NCI-H82 (cell line): ENCODE data around the gene VSTM2B.

Source experiments
- DNase-seq: peaks from one replicate; lab custom pipeline; 2025; lab: John Stamatoyannopoulos, UW

VSTM2B gene

GRCh38 chr19:29596885-29597525 is 71.2 kb downstream of the VSTM2B start:
- DNase-seq: peak; percentile 60

- DNase-seq: no peak
These were observed 72.2 kb downstream of the VSTM2B start for GRCh38 chr19:29598036-29598435.

- DNase-seq: no peak
These were observed 72.7 kb downstream of the VSTM2B start for GRCh38 chr19:29598496-29598895.

DNA sequence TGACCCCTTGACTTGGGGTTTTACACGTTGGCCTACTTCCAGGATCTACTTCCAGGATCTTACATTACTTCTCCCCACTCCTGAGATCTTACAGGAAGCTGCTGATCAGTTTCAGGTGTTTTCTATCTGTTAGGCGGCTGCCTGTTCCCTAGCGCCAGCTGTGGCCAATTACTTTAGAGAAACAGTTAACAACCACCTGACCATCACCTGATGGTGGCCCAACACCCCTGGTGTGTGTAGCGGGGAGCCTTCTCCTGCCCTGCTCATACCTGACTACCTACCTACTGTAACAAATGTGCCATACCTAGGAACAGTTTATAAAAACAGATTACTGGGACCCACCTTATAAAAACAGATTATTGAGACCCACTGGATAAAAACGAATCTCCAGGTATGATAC is 77.5 kb downstream of the VSTM2B start:
- DNase-seq: no peak

GRCh38 chr19:29605653-29606419 is 80.0 kb downstream of the VSTM2B start, which contains the start of gene POP4:
Gene POP4 (plus strand): TSS chr19:29606283. CDS start chr19:29606319, 36 bp downstream.
- DNase-seq: peak; percentile 98

DNA sequence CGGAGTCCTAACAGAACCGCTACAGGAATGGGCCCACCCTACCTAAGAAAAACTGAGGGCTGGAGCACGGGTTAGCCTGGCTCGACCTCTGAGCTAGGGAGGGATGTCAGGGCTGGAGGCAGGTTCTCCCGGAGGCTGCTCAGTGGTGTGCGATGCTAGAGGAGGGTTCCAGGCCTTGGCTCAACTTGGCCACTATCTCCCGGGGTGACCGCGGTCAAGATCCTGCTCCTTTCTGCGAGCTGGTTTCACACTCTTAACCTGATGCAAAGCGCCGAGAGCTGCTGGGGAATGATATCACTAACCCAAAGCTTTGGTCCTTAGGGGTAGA is 80.6 kb downstream of the VSTM2B start:
- no peak for DNase-seq

DNA sequence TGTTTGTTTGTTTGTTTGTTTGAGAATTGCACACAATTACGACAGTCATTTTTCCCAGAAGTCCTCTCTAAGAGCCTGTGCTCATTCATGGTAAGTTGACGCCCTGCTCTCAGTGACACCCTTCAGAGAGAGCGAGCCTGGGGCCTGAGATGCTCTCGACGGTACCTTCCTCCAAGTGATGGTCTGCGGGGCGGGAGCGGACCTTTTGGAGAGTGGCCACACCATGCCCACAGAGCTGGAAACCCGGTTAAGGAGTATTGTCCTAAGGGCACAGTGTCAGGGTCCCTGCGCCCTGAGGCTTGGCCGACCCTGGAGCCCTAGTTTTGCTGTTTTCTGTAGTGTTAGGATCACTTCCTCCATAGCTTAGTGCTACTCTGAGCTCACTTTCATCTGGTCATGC is 83.8 kb downstream of the VSTM2B start:
- DNase-seq: no peak

- DNase-seq: no peak
These were observed 84.4 kb downstream of the VSTM2B start for GRCh38 chr19:29610213-29610573.

DNA sequence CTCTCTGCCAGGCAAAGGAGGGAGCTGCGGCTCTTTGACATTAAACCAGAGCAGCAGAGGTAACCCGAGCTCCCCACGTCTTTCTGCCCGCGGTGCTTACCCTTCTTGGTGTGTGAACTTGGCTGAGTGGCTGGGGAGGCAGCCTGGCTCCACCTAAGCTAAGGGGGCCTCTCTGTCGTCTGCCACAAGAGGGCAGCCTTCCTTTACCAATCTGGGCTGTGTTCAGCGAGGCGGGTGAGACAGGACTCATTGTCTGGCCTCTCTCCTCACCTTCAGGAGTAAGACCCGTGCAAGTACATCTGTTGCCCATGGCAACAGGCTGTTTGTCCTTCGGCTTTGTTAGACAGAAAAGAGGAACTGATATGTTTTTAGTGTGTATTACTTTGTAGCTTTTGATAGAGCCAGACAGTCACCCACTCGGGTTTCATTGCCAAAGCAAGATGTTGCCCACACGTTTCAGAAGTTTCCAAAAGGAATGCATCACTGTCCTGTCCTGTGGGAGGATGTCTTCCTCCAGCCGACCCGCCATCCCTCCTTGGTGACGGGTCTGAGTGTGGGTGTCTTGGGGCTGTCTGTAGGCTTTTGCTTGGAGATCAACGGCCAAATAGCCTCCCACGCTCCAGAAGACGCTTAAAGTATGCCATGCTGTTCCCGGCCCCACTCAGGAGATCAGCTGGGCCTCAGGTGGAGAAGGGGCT is 84.9 kb downstream of the VSTM2B start:
- peak; percentile 86 for DNase-seq

- no peak for DNase-seq
These were observed 86.3 kb downstream of the VSTM2B start for GRCh38 chr19:29612121-29612520.

DNA sequence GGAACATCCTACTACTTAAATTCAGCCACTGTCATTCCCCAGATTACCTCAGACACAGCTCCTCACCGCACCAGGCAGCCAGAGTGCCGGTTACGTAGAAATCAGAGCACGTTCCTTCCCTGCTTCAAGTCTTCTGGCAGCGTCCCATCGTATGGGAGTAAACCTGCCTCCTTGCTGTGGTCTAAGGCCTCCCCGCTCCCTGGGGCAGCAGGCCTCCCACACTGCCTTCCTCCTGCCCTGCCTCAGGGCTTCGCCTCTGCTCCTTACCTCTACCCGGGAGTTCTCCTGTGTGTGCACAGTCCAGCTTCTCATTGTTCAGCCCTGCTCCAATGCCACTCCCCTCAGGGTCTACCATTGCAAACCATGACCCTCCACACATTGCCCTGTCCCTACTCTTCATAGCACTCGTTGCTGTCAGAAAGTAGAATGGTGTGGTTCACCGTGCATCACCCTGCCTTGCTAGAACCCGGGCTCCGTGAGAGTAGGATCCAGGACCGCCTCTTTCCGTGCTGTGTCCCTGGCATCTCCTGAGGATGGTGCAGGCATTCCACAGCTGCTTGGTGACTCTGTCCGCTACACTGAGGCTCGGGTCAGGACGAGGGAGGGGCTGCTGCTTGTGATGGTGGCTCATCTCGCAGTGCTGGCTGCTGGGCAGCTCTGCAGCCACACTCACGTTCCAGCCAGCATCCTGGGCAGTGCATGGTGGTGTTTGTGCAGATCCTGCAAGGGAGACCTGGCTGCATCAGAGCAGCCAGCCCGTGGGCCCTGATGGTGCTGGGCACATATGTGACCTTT is 87.2 kb downstream of the VSTM2B start:
- DNase-seq: no peak

GRCh38 chr19:29614046-29614445 is 88.3 kb downstream of the VSTM2B start:
- no peak for DNase-seq
